Neural progenitor cell (in vitro differentiated cells): ENCODE data around the gene ETV2.

Experiments used
- CTCF ChIP-seq: fragments of 200-600 bp; sonication (generic); IDR thresholded peaks from 2 replicates; pipeline ENCODE4 v1.5.1; 2017; ENCODE audit warnings: antibody characterized with exemption, mild to moderate bottlenecking
- EZH2 ChIP-seq: fragments of 200-600 bp; sonication (generic); IDR thresholded peaks from 2 replicates; pipeline ENCODE4 v1.6.1; 2017; ENCODE audit warnings: antibody characterized with exemption, mild to moderate bottlenecking, moderate library complexity
- EZH2phosphoT487 ChIP-seq: fragments of 200-600 bp; sonication (generic); IDR thresholded peaks from 2 replicates; pipeline ENCODE4 v1.6.1; 2017; ENCODE audit warnings: antibody characterized with exemption

- TF ChIP-seq CTCF (no peak), EZH2 (no peak), EZH2phosphoT487 (no peak)
These were observed 12.3 kb upstream of the ETV2 start for GRCh38 chr19:35629332-35629633.
